Aorta (tissue), 5 donors: ENCODE results near the gene RSPH3. TPM values are rescaled to one million over a fixed set of nuclear protein-coding genes. Genes with fewer than 3 reads are reported as not detected.
"Not testable (repeated sequence)": the region's sequence is repeated elsewhere in the genome, so short reads cannot be mapped to it uniquely, and the experiment has no call there.

Experiments used
- ATAC-seq: fragments of 200-7000 bp; cut with Tn5 transposase; one replicate; pipeline ENCODE4 v1.9.1; 2022; ENCODE audit warnings: moderate library complexity; ENCODE audit not compliant: low FRiP score
- DNase-seq, 2 donors: peaks; one replicate each; pipeline ENCODE4 v3.0.0-alpha.2; 2020
- H3K27ac ChIP-seq, 2 donors: one replicate each; pipeline ENCODE4 v1.5.1; 2013; ENCODE audit warnings: low read length in 2 of 2, mild to moderate bottlenecking in 2 of 2, moderate library complexity in 2 of 2, control low read depth in 1 of 2, inconsistent platforms in 1 of 2, low read depth in 1 of 2
- H3K27me3 ChIP-seq, 2 donors: one replicate each; pipeline ENCODE4 v1.6.1; 2013; ENCODE audit warnings: control low read depth in 1 of 2, low read length in 1 of 2, mild to moderate bottlenecking in 1 of 2, moderate library complexity in 1 of 2; ENCODE audit not compliant: insufficient read depth in 2 of 2, control insufficient read depth in 1 of 2
- H3K36me3 ChIP-seq, 2 donors: one replicate each; pipeline ENCODE4 v1.6.1; 2013; ENCODE audit warnings: control low read depth in 1 of 2, low read length in 1 of 2, mild to moderate bottlenecking in 1 of 2; ENCODE audit not compliant: insufficient read depth in 2 of 2, control insufficient read depth in 1 of 2
- H3K4me1 ChIP-seq, 2 donors: one replicate each; pipeline ENCODE4 v1.6.1; 2013; ENCODE audit warnings: low read length in 2 of 2, control low read depth in 1 of 2, mild to moderate bottlenecking in 1 of 2, moderate library complexity in 1 of 2; ENCODE audit not compliant: insufficient read depth in 2 of 2, control insufficient read depth in 1 of 2
- H3K4me3 ChIP-seq, 2 donors: one replicate each; pipeline ENCODE4 v1.5.1; 2013; ENCODE audit warnings: low read length in 2 of 2, control low read depth in 1 of 2, mild to moderate bottlenecking in 1 of 2
- H3K9me3 ChIP-seq: one replicate; pipeline ENCODE4 v1.6.1; 2013; ENCODE audit warnings: mild to moderate bottlenecking, low read length; ENCODE audit not compliant: control insufficient read depth
- WGBS, 2 donors: extraction: QIAGEN DNeasy Blood & Tissue Kit; methylation state at CpG; one replicate each; pipeline ENCODE4 v1.1.7; 2013; 5-methylcytosine and 5-hydroxymethylcytosine counted together
- intact Hi-C, 2 donors: fragments of 100-400 bp; cut with DNase I; formaldehyde crosslinking; loops; one replicate each; pipeline versions ENCODE4 v1.14.2 to v1.15.0; 2022
- polyA plus RNA-seq, 2 donors: library from polyadenylated mRNA; stranded (reverse); fragments of 200-250 nt; gene quantifications; one replicate each; pipeline ENCODE4 v1.2.3, GENCODE V29; 2013
- total RNA-seq, 2 donors: library from RNA; stranded (reverse); fragmentation: NEBNext Ultra II Directional; extraction: Animal tissue kit (Norgen Biotek cat#: 25700); gene quantifications; one replicate each; pipeline ENCODE4 v1.2.1, GENCODE V29; 2021
- donor health status: healthy with polysubstance abuse.
- donor health status: Bipolar disorder and iron deficiency.
- donor health status: DM: no; HTN: no; CAD: no.
- donor health status: DM: no; HTN: no; CAD: no.
- donor health status: DM: yes; HTN: yes; CAD: no.

Gene RSPH3
- total and polyA plus RNA-seq, 4 donors = 2.7 to 8.1 (median 4.7) TPM

GRCh38 chr6:158993639-158994038, 6.4 kb downstream of the RSPH3 start:
- Histone ChIP-seq H3K4me1 (no peaks in the 10 kb centered on the region), H3K4me3 (no peak overlapping the region), H3K36me3 (no peaks in the 10 kb centered on the region), H3K27me3 (no peaks in the 10 kb centered on the region), H3K27ac (no peak overlapping the region), H3K9me3 (no peaks in the 10 kb centered on the region)
- intact Hi-C loops = no loop called here
- ATAC-seq (no peak), DNase-seq (no peak)
- 96 to 97% methylated on average over 3 of the region's 3 CpGs for WGBS, 2 donors

- no peak for DNase-seq
- no peak overlapping the region for H3K27ac ChIP-seq
- no peak overlapping the region for H3K4me3 ChIP-seq
- H3K27me3 ChIP-seq = no peaks in the 10 kb centered on the region
- intact Hi-C loops = no loop called here
- WGBS, 2 donors = 98 to 99% methylated on average over 2 of the region's 2 CpGs
- no peaks in the 10 kb centered on the region for H3K4me1 ChIP-seq
- H3K9me3 ChIP-seq = no peaks in the 10 kb centered on the region
- no peak for ATAC-seq
- H3K36me3 ChIP-seq = no peaks in the 10 kb centered on the region
Measured at GRCh38 chr6:158991017-158991723, 8.8 kb downstream of the RSPH3 start.

- H3K4me1 ChIP-seq, H3K9me3 ChIP-seq, H3K4me3 ChIP-seq, H3K27me3 ChIP-seq, H3K36me3 ChIP-seq, ATAC-seq, intact Hi-C loops, H3K27ac ChIP-seq, DNase-seq: not testable (repeated sequence)
- 98 to 100% methylated on average over 2 of the region's 2 CpGs for WGBS, 2 donors
Measured at GRCh38 chr6:158989711-158990110, 10.3 kb downstream of the RSPH3 start.

GRCh38 chr6:158988477-158988876, 11.5 kb downstream of the RSPH3 start:
- intact Hi-C loops = no loop called here
- 85 to 92% methylated on average over 1 of the region's 1 CpG for WGBS, 2 donors
- ATAC-seq = no peak
- peaks cover 0 to 2% of the 10 kb centered on the region in 2 donors for H3K4me1 ChIP-seq
- H3K4me3 ChIP-seq = no peak overlapping the region
- H3K9me3 ChIP-seq = no peaks in the 10 kb centered on the region
- H3K27ac ChIP-seq = no peak overlapping the region
- no peak for DNase-seq
- H3K36me3 ChIP-seq = no peaks in the 10 kb centered on the region
- H3K27me3 ChIP-seq = no peaks in the 10 kb centered on the region

- peaks cover 0 to 2% of the 10 kb centered on the region in 2 donors for H3K4me1 ChIP-seq
- intact Hi-C loops = no loop called here
- 96 to 100% methylated on average over 1 of the region's 1 CpG for WGBS, 2 donors
- no peak for DNase-seq
- ATAC-seq = no peak
- no peaks in the 10 kb centered on the region for H3K27me3 ChIP-seq
- H3K9me3 ChIP-seq = no peaks in the 10 kb centered on the region
- no peak overlapping the region for H3K27ac ChIP-seq
- no peaks in the 10 kb centered on the region for H3K36me3 ChIP-seq
- no peak overlapping the region for H3K4me3 ChIP-seq
Measured at GRCh38 chr6:158987657-158988056, 12.3 kb downstream of the RSPH3 start.

GRCh38 chr6:158978757-158979156, 21.2 kb downstream of the RSPH3 start:
- Histone ChIP-seq H3K9me3 (no peaks in the 10 kb centered on the region), H3K4me3 (no peak overlapping the region), H3K27me3 (no peaks in the 10 kb centered on the region), H3K36me3 (no peaks in the 10 kb centered on the region), H3K4me1 (no peaks in the 10 kb centered on the region), H3K27ac (no peak overlapping the region)
- intact Hi-C loops = no loop called here
- ATAC-seq = no peak
- WGBS, 2 donors = 98% methylated on average over 3 of the region's 3 CpGs
- DNase-seq = no peak

GRCh38 chr6:158977382-158977781, 22.6 kb downstream of the RSPH3 start:
- WGBS, 2 donors = 88% methylated on average over 3 of the region's 3 CpGs
- no peak for DNase-seq
- no peaks in the 10 kb centered on the region for H3K9me3 ChIP-seq
- H3K4me1 ChIP-seq = no peaks in the 10 kb centered on the region
- no peaks in the 10 kb centered on the region for H3K27me3 ChIP-seq
- no peak overlapping the region for H3K4me3 ChIP-seq
- no peak overlapping the region for H3K27ac ChIP-seq
- ATAC-seq = no peak
- no peaks in the 10 kb centered on the region for H3K36me3 ChIP-seq
- intact Hi-C loops = no loop called here

GRCh38 chr6:158972241-158973233, 27.5 kb downstream of the RSPH3 start:
- WGBS, 2 donors = 22 to 25% methylated on average over 4 of the region's 4 CpGs
- Histone ChIP-seq H3K27me3 (no peaks in the 10 kb centered on the region), H3K4me1 (no peaks in the 10 kb centered on the region), H3K36me3 (no peaks in the 10 kb centered on the region), H3K9me3 (no peaks in the 10 kb centered on the region), H3K4me3 (no peak overlapping the region), H3K27ac (no peak overlapping the region)
- no peak for ATAC-seq
- DNase-seq = no peak
- intact Hi-C loops = loop anchor here (1.0 to 5.0 kb wide), 2 partner anchors 265 to 268 kb away; no protein-coding TSS in a partner anchor
